Measurements from ENCODE around the gene CDC42EP3. TPM values are rescaled to one million over a fixed set of nuclear protein-coding genes. Genes with fewer than 3 reads are reported as not detected.

The CDC42EP3 gene
- total and polyA plus RNA-seq, 3 donors from 2014 or later = 44.3 to 107 (median 50.6) TPM

DNA sequence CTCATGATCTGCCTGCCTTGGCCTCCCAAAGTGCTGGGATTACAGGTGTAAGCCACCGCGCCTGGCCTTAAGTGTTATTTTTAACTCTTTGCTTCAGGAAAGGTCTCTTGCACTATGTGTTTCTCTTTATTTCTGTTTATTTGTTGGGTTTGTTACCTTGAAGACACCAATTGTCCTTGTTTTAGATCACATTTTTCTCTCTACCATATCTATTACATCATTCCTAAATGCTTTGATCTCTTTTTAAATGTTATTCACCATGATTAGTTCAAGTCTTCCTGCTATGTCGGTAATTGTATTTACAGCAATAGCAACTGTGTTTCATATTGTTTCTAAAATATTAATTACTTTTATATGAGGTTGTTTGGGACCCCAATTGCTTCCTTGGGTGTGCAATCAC, 77.7 kb downstream of the CDC42EP3 start:
- Histone ChIP-seq H3K4me3 (no peak overlapping the region), H3K36me3 (ENCODE audit: low read depth, missing control alignments) (no peaks in the 10 kb centered on the region), H3K27me3 (no peaks in the 10 kb centered on the region), H3K4me1 (peaks cover 5% of the 10 kb centered on the region), H3K9me3 (no peaks in the 10 kb centered on the region), H3K27ac (no peak overlapping the region)
- intact Hi-C loops (cut with DNase I; ENCODE audit: low total_unique reads) = no loop called here
- no peak for DNase-seq
- TF ChIP-seq POLR2A (IDR thresholded peaks at IDR 0.05) = no peak
- TF ChIP-seq, protein P1, sequence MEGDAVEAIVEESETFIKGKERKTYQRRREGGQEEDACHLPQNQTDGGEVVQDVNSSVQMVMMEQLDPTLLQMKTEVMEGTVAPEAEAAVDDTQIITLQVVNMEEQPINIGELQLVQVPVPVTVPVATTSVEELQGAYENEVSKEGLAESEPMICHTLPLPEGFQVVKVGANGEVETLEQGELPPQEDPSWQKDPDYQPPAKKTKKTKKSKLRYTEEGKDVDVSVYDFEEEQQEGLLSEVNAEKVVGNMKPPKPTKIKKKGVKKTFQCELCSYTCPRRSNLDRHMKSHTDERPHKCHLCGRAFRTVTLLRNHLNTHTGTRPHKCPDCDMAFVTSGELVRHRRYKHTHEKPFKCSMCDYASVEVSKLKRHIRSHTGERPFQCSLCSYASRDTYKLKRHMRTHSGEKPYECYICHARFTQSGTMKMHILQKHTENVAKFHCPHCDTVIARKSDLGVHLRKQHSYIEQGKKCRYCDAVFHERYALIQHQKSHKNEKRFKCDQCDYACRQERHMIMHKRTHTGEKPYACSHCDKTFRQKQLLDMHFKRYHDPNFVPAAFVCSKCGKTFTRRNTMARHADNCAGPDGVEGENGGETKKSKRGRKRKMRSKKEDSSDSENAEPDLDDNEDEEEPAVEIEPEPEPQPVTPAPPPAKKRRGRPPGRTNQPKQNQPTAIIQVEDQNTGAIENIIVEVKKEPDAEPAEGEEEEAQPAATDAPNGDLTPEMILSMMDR (IDR thresholded peaks at IDR 0.05) = no peak
- 70 to 72% methylated on average over 3 of the region's 3 CpGs for WGBS, 2 donors

DNA sequence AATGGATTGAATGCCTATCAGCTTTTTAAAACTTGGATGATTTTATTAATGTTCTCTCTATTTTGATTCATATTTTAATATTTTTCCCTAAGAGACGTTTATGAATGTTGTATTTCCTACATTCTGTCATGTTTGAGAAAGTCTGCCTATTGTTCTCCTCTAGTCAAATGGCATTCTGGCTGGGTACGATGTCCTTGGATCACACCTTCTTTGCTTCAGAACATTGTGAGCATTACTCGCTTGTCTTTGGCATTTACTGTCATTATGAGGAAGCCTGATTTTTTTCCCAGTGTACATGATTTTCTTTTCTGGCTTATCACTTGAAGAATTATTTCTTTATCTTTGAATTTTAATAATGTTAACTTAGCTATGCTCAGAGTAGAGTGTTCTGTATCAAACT, 78.4 kb downstream of the CDC42EP3 start:
- WGBS, 2 donors = 33 to 49% methylated on average over 3 of the region's 3 CpGs
- H3K27me3 ChIP-seq = no peaks in the 10 kb centered on the region
- H3K4me1 ChIP-seq = peaks cover 5% of the 10 kb centered on the region
- intact Hi-C loops (cut with DNase I; ENCODE audit: low total_unique reads) = no loop called here
- H3K4me3 ChIP-seq = no peak overlapping the region
- peak overlapping the region in 1 of 2 donors; percentile 61 for H3K27ac ChIP-seq
- no peaks in the 10 kb centered on the region for H3K36me3 ChIP-seq (ENCODE audit: low read depth, missing control alignments)
- TF ChIP-seq, protein P1 (IDR thresholded peaks at IDR 0.05) = no peak
- no peak for TF ChIP-seq POLR2A (IDR thresholded peaks at IDR 0.05)
- no peak for DNase-seq
- no peaks in the 10 kb centered on the region for H3K9me3 ChIP-seq

Data from testis (tissue), 3 donors.